ENCODE data around the gene RGL2. TPM values are rescaled to one million over a fixed set of nuclear protein-coding genes. Genes with fewer than 3 reads are reported as not detected.

RGL2 gene
- total and polyA plus RNA-seq, 2 of the 13 experiments (the other 11 are each of a cell fraction or from before 2014, with no cell fraction given), result 22.9 to 47.4 TPM

GRCh38 chr6:33299237-33299944 is 649 bp upstream of the RGL2 start (continued):
- TF ChIP-seq MAZ (IDR thresholded peaks at IDR 0.05; ENCODE audit: borderline replicate concordance, low read depth, low read length) (peak; percentile 90), MAZ (CRISPR knock-in tag; IDR thresholded peaks at IDR 0.05; ENCODE audit: low read depth) (peak; percentile 84), ISX (CRISPR knock-in tag; conservative IDR thresholded peaks at IDR 0.05) (no peak; the same call in 1 of the 2 replicates), ZNF318 (CRISPR knock-in tag; IDR thresholded peaks at IDR 0.05) (peak; percentile 63), ZNF33B (CRISPR knock-in tag; IDR thresholded peaks at IDR 0.05) (no peak; the same call in 1 of the 2 replicates), DMTF1 (CRISPR knock-in tag; IDR thresholded peaks at IDR 0.05) (peak; percentile 41; the same call in 1 of the 2 replicates), ZNF747 (CRISPR knock-in tag; IDR thresholded peaks at IDR 0.05; ENCODE audit: borderline replicate concordance) (peak; percentile 96), HDAC2 (CRISPR knock-in tag; IDR thresholded peaks at IDR 0.05) (peak; percentile 83), ERF (CRISPR knock-in tag; IDR thresholded peaks at IDR 0.05) (peak; percentile 67; the same call in 1 of the 2 replicates), ZNF160 (CRISPR knock-in tag; IDR thresholded peaks at IDR 0.05) (peak; percentile 63; the same call in 1 of the 2 replicates), ELF1 (CRISPR knock-in tag; IDR thresholded peaks at IDR 0.05) (peak; percentile 84), GLI4 (CRISPR knock-in tag; IDR thresholded peaks at IDR 0.05; ENCODE audit: borderline replicate concordance) (peak; percentile 87; the same call in 1 of the 2 replicates), ZNF674 (CRISPR knock-in tag; IDR thresholded peaks at IDR 0.05; ENCODE audit: low read depth) (peak; percentile 98; the same call in 1 of the 2 replicates), ZNF691 (CRISPR knock-in tag; IDR thresholded peaks at IDR 0.05; ENCODE audit: borderline replicate concordance, low read depth) (peak; percentile 82; the same call in 1 of the 2 replicates), CAMTA2 (CRISPR knock-in tag; IDR thresholded peaks at IDR 0.05; ENCODE audit: borderline replicate concordance) (peak; percentile 97), ZNF572 (CRISPR knock-in tag; IDR thresholded peaks at IDR 0.05) (no peak), ATF7 (IDR thresholded peaks at IDR 0.05) (no peak), ATF7 (CRISPR knock-in tag; IDR thresholded peaks at IDR 0.05) (no peak; the same call in 1 of the 2 replicates)

All from HepG2 (cell line).